Heart left ventricle (tissue), 13 donors: ENCODE data around the gene MYO6.

Experiments used
- CTCF ChIP-seq, 12 donors: fragments of 200-600 bp; sonication (generic) in 4 of 12; IDR thresholded peaks; one replicate each; pipeline versions ENCODE4 v1.5.0 to v1.8.0; 2018 to 2022; ENCODE audit warnings: antibody characterized with exemption in 12 of 12, mild to moderate bottlenecking in 5 of 12
- POLR2A ChIP-seq, 2 donors: fragments of 450-650 bp; IDR thresholded peaks; one replicate each; pipeline ENCODE4 v1.6.1; 2017; ENCODE audit warnings: antibody characterized with exemption in 2 of 2, mild to moderate bottlenecking in 2 of 2, moderate library complexity in 2 of 2
- donor health status: ischemic (EF 13 %, LVEDD 7.1; RV severe dilation, severe dysfunction).
- donor health status: DM: no; HTN: yes; CAD: no.
- donor health status: DM: no; HTN: no; CAD: no.
- donor health status: ischemic (EF 25% LVEDD 6.9; RV normal size, moderate dysfunction).
- donor health status: ischemic (EF 25% LVEDD 5.7; RV mildly dilated, moderate dysfunction).
- donor health status: ischemic (EF 35%, LVEDD 5.7; RV mildly dilated, moderate dysfunction).
- donor health status: nonischemic (EF 11% LVEDD 7.7; RV severe dilation, severe dysfunction).
- donor health status: DM: yes; HTN: yes; CAD: no.
- donor health status: PGD.
- donor health status: ischemic (EF 29% LVEDD 5.4; RV normal size, mild dysfunction).
- donor health status: nonischemic (EF 23%, LVEDD 6.1; RV moderate dilation, normal function).

GRCh38 chr6:75776461-75776860 lies 27.4 kb downstream of the MYO6 start:
- TF ChIP-seq CTCF (IDR thresholded peaks at IDR 0.05) (no peak), POLR2A (IDR thresholded peaks at IDR 0.05) (no peak)
